SK-N-MC (cell line): ENCODE measurements around the gene PRKAR1B.

Experiments used
- EZH2 ChIP-seq: fragments of 200-600 bp; sonication (generic); IDR thresholded peaks from one replicate; pipeline ENCODE4 v1.6.1; 2017; ENCODE audit warnings: antibody characterized with exemption
- POLR2AphosphoS5 ChIP-seq: IDR thresholded peaks from 2 replicates; pipeline ENCODE4 v1.6.1; 2012; ENCODE audit warnings: mild to moderate bottlenecking, low read depth, low read length, borderline replicate concordance

GRCh38 chr7:611281-611810 is 115.7 kb downstream of the PRKAR1B start:
- TF ChIP-seq POLR2AphosphoS5 (no peak), EZH2 (no peak)
